A673 (cell line): ENCODE measurements around the gene NBEA. TPM values are rescaled to one million over a fixed set of nuclear protein-coding genes. Genes with fewer than 3 reads are reported as not detected.

Source experiments
- BruUV-seq: library from RNA; stranded (reverse); fragments of 400-500 nt; replicated peaks from 2 replicates; lab custom pipeline; 2021; lab: Mats Ljungman, UMichigan
- CTCF ChIA-PET: fragments of 300-600 bp; sonication (Branson Sonifier 250); formaldehyde crosslinking; loops from one replicate; lab custom pipeline; 2022; ENCODE audit warnings: antibody characterized with exemption; lab: Charles Lee
- POLR2A ChIA-PET: fragments of 300-600 bp; sonication (Branson Sonifier 250); formaldehyde crosslinking; loops from one replicate; lab custom pipeline; 2022; ENCODE audit warnings: antibody characterized with exemption; ENCODE audit not compliant: low non-redundant PET; lab: Charles Lee
- DNase-seq: peaks from one replicate; pipeline ENCODE4 v3.0.0-alpha.2; 2015; ENCODE audit warnings: low spot score
- H3K27ac ChIP-seq: fragments of 200-600 bp; sonication (generic); 2 replicates; pipeline ENCODE4 v1.5.1; 2016; ENCODE audit warnings: mixed run types, low read depth, mild to moderate bottlenecking, mixed read lengths, antibody characterized with exemption, low read length; ENCODE audit not compliant: poor library complexity, severe bottlenecking
- H3K27me3 ChIP-seq: fragments of 200-600 bp; sonication (generic); replicated peaks from 2 replicates; pipeline ENCODE4 v1.6.1; 2017; ENCODE audit warnings: mixed run types, low read depth, mild to moderate bottlenecking, mixed read lengths, antibody characterized with exemption, low read length; ENCODE audit not compliant: insufficient read depth, poor library complexity
- H3K36me3 ChIP-seq: fragments of 200-600 bp; sonication (generic); 2 replicates; pipeline ENCODE4 v1.6.1; 2016; ENCODE audit warnings: mixed run types, mild to moderate bottlenecking, mixed read lengths, antibody characterized with exemption, low read length; ENCODE audit not compliant: insufficient read depth, poor library complexity, severe bottlenecking
- H3K4me1 ChIP-seq: fragments of 200-600 bp; sonication (generic); 2 replicates; pipeline ENCODE4 v1.6.1; 2017; ENCODE audit warnings: mixed run types, mild to moderate bottlenecking, mixed read lengths, antibody characterized with exemption, low read length; ENCODE audit not compliant: insufficient read depth, poor library complexity, severe bottlenecking
- H3K4me3 ChIP-seq: fragments of 200-600 bp; sonication (generic); 2 replicates; pipeline ENCODE4 v1.5.1; 2016; ENCODE audit warnings: low read depth, mixed run types, mild to moderate bottlenecking, mixed read lengths, low read length; ENCODE audit not compliant: poor library complexity, severe bottlenecking
- H3K9me3 ChIP-seq: fragments of 200-600 bp; sonication (generic); 2 replicates; pipeline ENCODE4 v1.6.1; 2016; ENCODE audit warnings: mixed run types, low read depth, mild to moderate bottlenecking, mixed read lengths, antibody characterized with exemption, low read length; ENCODE audit not compliant: poor library complexity, severe bottlenecking
- CTCF ChIP-seq: fragments of 300-800, 200-600 bp; sonication (generic); conservative IDR thresholded peaks from 2 replicates; pipeline ENCODE4 v1.5.1; 2017; ENCODE audit warnings: low read depth, mild to moderate bottlenecking, antibody characterized with exemption, low read length, moderate library complexity, mixed read lengths
- EZH2 ChIP-seq: fragments of 200-600 bp; sonication (generic); IDR thresholded peaks from 2 replicates; pipeline ENCODE4 v1.6.1; 2017; ENCODE audit warnings: borderline replicate concordance, low read depth, mild to moderate bottlenecking, mixed read lengths, antibody characterized with exemption, low read length; ENCODE audit not compliant: poor library complexity, severe bottlenecking
- intact Hi-C: fragments of 100-400 bp; cut with micrococcal nuclease; formaldehyde crosslinking; loops from one replicate; pipeline ENCODE4 v1.10.0; 2022; ENCODE audit not compliant: unreplicated experiment
- total RNA-seq: library from RNA; stranded (reverse); gene quantifications from 2 replicates; pipeline ENCODE4 v1.2.3, GENCODE V29; 2021

Gene NBEA
- total RNA-seq, 1 experiment from 2014 or later = 4.2 TPM

GRCh38 chr13:35614666-35615065 lies 672.6 kb downstream of the NBEA start:
- intact Hi-C loops = no loop called here
- Histone ChIP-seq H3K36me3 (no peaks in the 10 kb centered on the region), H3K9me3 (no peaks in the 10 kb centered on the region), H3K27ac (no peak overlapping the region), H3K27me3 (no peaks in the 10 kb centered on the region), H3K4me1 (no peaks in the 10 kb centered on the region), H3K4me3 (no peak overlapping the region)
- ChIA-PET CTCF (no interaction called here), POLR2A (no interaction called here)
- TF ChIP-seq CTCF = no peak
- no peak for TF ChIP-seq EZH2
- BruUV-seq = no TSS peak
- DNase-seq = no peak

GRCh38 chr13:35617420-35617819 lies 675.4 kb downstream of the NBEA start:
- ChIA-PET CTCF (no interaction called here), POLR2A (no interaction called here)
- Histone ChIP-seq H3K36me3 (no peaks in the 10 kb centered on the region), H3K27ac (no peak overlapping the region), H3K9me3 (no peaks in the 10 kb centered on the region), H3K4me1 (no peaks in the 10 kb centered on the region), H3K4me3 (no peak overlapping the region), H3K27me3 (no peaks in the 10 kb centered on the region)
- BruUV-seq = no TSS peak
- intact Hi-C loops = no loop called here
- DNase-seq = no peak
- TF ChIP-seq CTCF (no peak), EZH2 (no peak)

- no peak for TF ChIP-seq CTCF
- no peak for TF ChIP-seq EZH2
- Histone ChIP-seq H3K9me3 (no peaks in the 10 kb centered on the region), H3K27ac (no peak overlapping the region), H3K4me3 (no peak overlapping the region), H3K36me3 (no peaks in the 10 kb centered on the region), H3K4me1 (no peaks in the 10 kb centered on the region), H3K27me3 (no peaks in the 10 kb centered on the region)
- intact Hi-C loops = no loop called here
- CTCF ChIA-PET = no interaction called here
- no peak for DNase-seq
- BruUV-seq = no TSS peak
- POLR2A ChIA-PET = no interaction called here
Observed at GRCh38 chr13:35618565-35619083, 676.6 kb downstream of the NBEA start.
